ENCODE data around the gene PIWIL1. TPM values are rescaled to one million over a fixed set of nuclear protein-coding genes. Genes with fewer than 3 reads are reported as not detected.

The PIWIL1 gene
- total RNA-seq, 1 experiment from 2014 or later, result not detected

- Mint-ChIP-seq H3K36me3 (ENCODE audit: insufficient read depth, unreplicated experiment) (no peaks in the 10 kb centered on the region), H3K4me3 (ENCODE audit: low read depth, unreplicated experiment) (no peak overlapping the region), H3K27ac (ENCODE audit: unreplicated experiment) (no peak overlapping the region), H3K9me3 (ENCODE audit: low read depth, unreplicated experiment) (peaks cover 27% of the 10 kb centered on the region), H3K27me3 (ENCODE audit: unreplicated experiment) (no peaks in the 10 kb centered on the region), H3K4me1 (ENCODE audit: low read depth, unreplicated experiment) (no peaks in the 10 kb centered on the region)
- no peak for DNase-seq
- TF ChIP-seq, protein P1, sequence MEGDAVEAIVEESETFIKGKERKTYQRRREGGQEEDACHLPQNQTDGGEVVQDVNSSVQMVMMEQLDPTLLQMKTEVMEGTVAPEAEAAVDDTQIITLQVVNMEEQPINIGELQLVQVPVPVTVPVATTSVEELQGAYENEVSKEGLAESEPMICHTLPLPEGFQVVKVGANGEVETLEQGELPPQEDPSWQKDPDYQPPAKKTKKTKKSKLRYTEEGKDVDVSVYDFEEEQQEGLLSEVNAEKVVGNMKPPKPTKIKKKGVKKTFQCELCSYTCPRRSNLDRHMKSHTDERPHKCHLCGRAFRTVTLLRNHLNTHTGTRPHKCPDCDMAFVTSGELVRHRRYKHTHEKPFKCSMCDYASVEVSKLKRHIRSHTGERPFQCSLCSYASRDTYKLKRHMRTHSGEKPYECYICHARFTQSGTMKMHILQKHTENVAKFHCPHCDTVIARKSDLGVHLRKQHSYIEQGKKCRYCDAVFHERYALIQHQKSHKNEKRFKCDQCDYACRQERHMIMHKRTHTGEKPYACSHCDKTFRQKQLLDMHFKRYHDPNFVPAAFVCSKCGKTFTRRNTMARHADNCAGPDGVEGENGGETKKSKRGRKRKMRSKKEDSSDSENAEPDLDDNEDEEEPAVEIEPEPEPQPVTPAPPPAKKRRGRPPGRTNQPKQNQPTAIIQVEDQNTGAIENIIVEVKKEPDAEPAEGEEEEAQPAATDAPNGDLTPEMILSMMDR (IDR thresholded peaks at IDR 0.05; ENCODE audit: unreplicated experiment), result no peak
- no TSS peak for BruUV-seq (replicated peaks)
- intact Hi-C loops (cut with micrococcal nuclease; ENCODE audit: unreplicated experiment), result no loop called here
- CTCF ChIA-PET, result no interaction called here
These were observed 36.1 kb upstream of the PIWIL1 start for GRCh38 chr12:130301559-130301958.

GRCh38 chr12:130303781-130304180 is 33.9 kb upstream of the PIWIL1 start:
- DNase-seq, result no peak
- H3K27me3 Mint-ChIP-seq (ENCODE audit: unreplicated experiment), result no peaks in the 10 kb centered on the region
- H3K4me1 Mint-ChIP-seq (ENCODE audit: low read depth, unreplicated experiment), result no peaks in the 10 kb centered on the region
- CTCF ChIA-PET, result no interaction called here
- no TSS peak for BruUV-seq (replicated peaks)
- H3K36me3 Mint-ChIP-seq (ENCODE audit: insufficient read depth, unreplicated experiment), result no peaks in the 10 kb centered on the region
- no peak overlapping the region for H3K27ac Mint-ChIP-seq (ENCODE audit: unreplicated experiment)
- TF ChIP-seq, protein P1 (IDR thresholded peaks at IDR 0.05; ENCODE audit: unreplicated experiment), result no peak
- no peak overlapping the region for H3K4me3 Mint-ChIP-seq (ENCODE audit: low read depth, unreplicated experiment)
- H3K9me3 Mint-ChIP-seq (ENCODE audit: low read depth, unreplicated experiment), result peaks cover 25% of the 10 kb centered on the region
- intact Hi-C loops (cut with micrococcal nuclease; ENCODE audit: unreplicated experiment), result no loop called here

DNA sequence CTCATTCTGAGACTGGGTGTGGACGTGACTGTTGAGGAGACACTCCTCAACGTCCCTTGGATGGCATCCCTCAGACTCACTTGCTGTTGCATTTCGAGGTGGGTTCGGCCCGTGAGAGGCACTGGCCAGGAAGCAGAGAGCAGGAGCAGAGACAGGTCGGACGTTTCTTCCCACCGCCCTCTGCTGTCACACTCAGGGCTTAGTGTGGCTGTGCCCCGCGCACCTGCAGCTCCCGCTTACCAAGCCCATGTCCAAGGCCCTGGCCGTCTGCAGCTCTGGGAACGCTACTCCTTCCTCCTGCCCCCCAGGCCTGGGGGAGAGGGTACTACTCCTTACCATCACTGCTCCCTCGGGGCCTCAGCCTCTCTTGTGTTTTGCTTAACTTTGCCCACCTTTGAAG is 29.8 kb upstream of the PIWIL1 start:
- no peak overlapping the region for H3K4me3 Mint-ChIP-seq (ENCODE audit: low read depth, unreplicated experiment)
- BruUV-seq (replicated peaks), result no TSS peak
- H3K27ac Mint-ChIP-seq (ENCODE audit: unreplicated experiment), result no peak overlapping the region
- H3K9me3 Mint-ChIP-seq (ENCODE audit: low read depth, unreplicated experiment), result peaks cover 13% of the 10 kb centered on the region
- intact Hi-C loops (cut with micrococcal nuclease; ENCODE audit: unreplicated experiment), result no loop called here
- H3K27me3 Mint-ChIP-seq (ENCODE audit: unreplicated experiment), result no peaks in the 10 kb centered on the region
- DNase-seq, result no peak
- H3K4me1 Mint-ChIP-seq (ENCODE audit: low read depth, unreplicated experiment), result no peaks in the 10 kb centered on the region
- TF ChIP-seq, protein P1 (IDR thresholded peaks at IDR 0.05; ENCODE audit: unreplicated experiment), result no peak
- H3K36me3 Mint-ChIP-seq (ENCODE audit: insufficient read depth, unreplicated experiment), result no peaks in the 10 kb centered on the region
- CTCF ChIA-PET, result no interaction called here

DNA sequence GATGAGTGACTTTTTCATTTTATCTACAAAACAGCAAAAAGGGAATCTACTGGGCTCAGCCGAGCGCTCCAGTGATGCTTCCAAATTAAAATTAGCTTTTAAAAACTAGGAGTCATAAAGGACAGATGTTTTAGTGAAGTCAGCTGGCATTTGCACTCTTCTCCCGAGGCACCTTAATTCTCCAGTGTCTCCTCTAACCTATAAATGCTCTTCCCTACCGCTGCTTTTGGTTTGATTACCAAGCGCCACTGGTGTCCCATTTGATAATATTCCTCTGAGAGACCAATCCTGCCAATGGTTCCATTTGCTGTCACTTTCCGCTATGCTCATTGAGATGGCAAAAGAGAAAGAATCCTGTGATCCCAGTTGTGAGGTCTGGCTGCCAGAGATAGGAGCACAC is 29.3 kb upstream of the PIWIL1 start:
- no peaks in the 10 kb centered on the region for H3K27me3 Mint-ChIP-seq (ENCODE audit: unreplicated experiment)

More for the DNA sequence above, 29.3 kb upstream of the PIWIL1 start:
- CTCF ChIA-PET, result no interaction called here
- H3K9me3 Mint-ChIP-seq (ENCODE audit: low read depth, unreplicated experiment), result peaks cover 9% of the 10 kb centered on the region
- no peaks in the 10 kb centered on the region for H3K4me1 Mint-ChIP-seq (ENCODE audit: low read depth, unreplicated experiment)
- no peaks in the 10 kb centered on the region for H3K36me3 Mint-ChIP-seq (ENCODE audit: insufficient read depth, unreplicated experiment)
- H3K4me3 Mint-ChIP-seq (ENCODE audit: low read depth, unreplicated experiment), result no peak overlapping the region
- TF ChIP-seq, protein P1 (IDR thresholded peaks at IDR 0.05; ENCODE audit: unreplicated experiment), result no peak
- no peak overlapping the region for H3K27ac Mint-ChIP-seq (ENCODE audit: unreplicated experiment)
- intact Hi-C loops (cut with micrococcal nuclease; ENCODE audit: unreplicated experiment), result no loop called here
- no TSS peak for BruUV-seq (replicated peaks)
- no peak for DNase-seq
